ENCODE measurements around the gene RANBP2. TPM values are rescaled to one million over a fixed set of nuclear protein-coding genes. Genes with fewer than 3 reads are reported as not detected.

Gene RANBP2
- total and polyA plus RNA-seq, 10 of the 15 experiments (the other 5 are each of a cell fraction or from before 2014, with no cell fraction given): 9.0 to 81.7 (median 28.3) TPM

- TF ChIP-seq, protein P1, sequence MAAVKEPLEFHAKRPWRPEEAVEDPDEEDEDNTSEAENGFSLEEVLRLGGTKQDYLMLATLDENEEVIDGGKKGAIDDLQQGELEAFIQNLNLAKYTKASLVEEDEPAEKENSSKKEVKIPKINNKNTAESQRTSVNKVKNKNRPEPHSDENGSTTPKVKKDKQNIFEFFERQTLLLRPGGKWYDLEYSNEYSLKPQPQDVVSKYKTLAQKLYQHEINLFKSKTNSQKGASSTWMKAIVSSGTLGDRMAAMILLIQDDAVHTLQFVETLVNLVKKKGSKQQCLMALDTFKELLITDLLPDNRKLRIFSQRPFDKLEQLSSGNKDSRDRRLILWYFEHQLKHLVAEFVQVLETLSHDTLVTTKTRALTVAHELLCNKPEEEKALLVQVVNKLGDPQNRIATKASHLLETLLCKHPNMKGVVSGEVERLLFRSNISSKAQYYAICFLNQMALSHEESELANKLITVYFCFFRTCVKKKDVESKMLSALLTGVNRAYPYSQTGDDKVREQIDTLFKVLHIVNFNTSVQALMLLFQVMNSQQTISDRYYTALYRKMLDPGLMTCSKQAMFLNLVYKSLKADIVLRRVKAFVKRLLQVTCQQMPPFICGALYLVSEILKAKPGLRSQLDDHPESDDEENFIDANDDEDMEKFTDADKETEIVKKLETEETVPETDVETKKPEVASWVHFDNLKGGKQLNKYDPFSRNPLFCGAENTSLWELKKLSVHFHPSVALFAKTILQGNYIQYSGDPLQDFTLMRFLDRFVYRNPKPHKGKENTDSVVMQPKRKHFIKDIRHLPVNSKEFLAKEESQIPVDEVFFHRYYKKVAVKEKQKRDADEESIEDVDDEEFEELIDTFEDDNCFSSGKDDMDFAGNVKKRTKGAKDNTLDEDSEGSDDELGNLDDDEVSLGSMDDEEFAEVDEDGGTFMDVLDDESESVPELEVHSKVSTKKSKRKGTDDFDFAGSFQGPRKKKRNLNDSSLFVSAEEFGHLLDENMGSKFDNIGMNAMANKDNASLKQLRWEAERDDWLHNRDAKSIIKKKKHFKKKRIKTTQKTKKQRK (IDR thresholded peaks at IDR 0.05; ENCODE audit: low read depth, low read length): no peak
- no peak for TF ChIP-seq ZNF384 (IDR thresholded peaks at IDR 0.05; ENCODE audit: borderline replicate concordance, low read depth, low read length)
- TF ChIP-seq PKNOX1 (IDR thresholded peaks at IDR 0.05): no peak
Observed at GRCh38 chr2:108835040-108835439, 115.8 kb downstream of the RANBP2 start (continued).

Small RNAs within 50 kb of the gene (small RNA-seq; reads per million reads assigned to genes)
- gene AC010095.1: not detected

Other genes starting within 250 kb of the RANBP2 start
- gene LIMS1, start 185.0 kb upstream of the RANBP2 start, total RNA-seq (2014; rRNA removed): 37.6 and 42.2 TPM in 2 replicates
- 40.6 and 43.2 TPM in 2 replicates for gene LIMS1, start 185.0 kb upstream of the RANBP2 start, total RNA-seq (2014; rRNA removed; fragmentation: Illumina TruSeq; extraction: Trizol)
- gene LIMS1, start 185.0 kb upstream of the RANBP2 start, total RNA-seq (2021): 51.4 and 55.3 TPM in 2 replicates
- gene LIMS1, start 185.0 kb upstream of the RANBP2 start, polyA plus RNA-seq (2011; rRNA removed): 98.1 and 102 TPM in 2 replicates
- 47.3 and 49.2 TPM in 2 replicates for gene LIMS1, start 185.0 kb upstream of the RANBP2 start, polyA plus RNA-seq (2014; fragmentation: Illumina TruSeq; extraction: Trizol)
- 10 to 100 TPM; 15.7 to 17.6 TPM for gene LIMS1, start 185.0 kb upstream of the RANBP2 start, polyA plus RNA-seq (2014; fragmentation: Nextera tagmentation; extraction: Ambion mirVana)
- 37.3 and 46.5 TPM in 2 replicates for gene LIMS1, start 185.0 kb upstream of the RANBP2 start, polyA plus RNA-seq (2014; rRNA removed)
- 10 to 100 TPM; 48.3 to 54.6 TPM for gene LIMS1, start 185.0 kb upstream of the RANBP2 start, polyA plus RNA-seq (2016; fragmentation: Nextera tagmentation; extraction: Ambion mirVana)
- 10.3 and 12.3 TPM in 2 replicates for gene CCDC138, start 67.3 kb downstream of the RANBP2 start, total RNA-seq (2014; rRNA removed)
- gene CCDC138, start 67.3 kb downstream of the RANBP2 start, total RNA-seq (2014; rRNA removed; fragmentation: Illumina TruSeq; extraction: Trizol): 17.5 and 18.7 TPM in 2 replicates
- 9.5 and 12.4 TPM in 2 replicates for gene CCDC138, start 67.3 kb downstream of the RANBP2 start, total RNA-seq (2021)
- gene CCDC138, start 67.3 kb downstream of the RANBP2 start, polyA plus RNA-seq (2011; rRNA removed): 8.5 and 14.7 TPM in 2 replicates
- gene CCDC138, start 67.3 kb downstream of the RANBP2 start, polyA plus RNA-seq (2014; fragmentation: Illumina TruSeq; extraction: Trizol): 12.0 and 22.0 TPM in 2 replicates
- 10 to 100 TPM; 13.6 to 16.9 TPM for gene CCDC138, start 67.3 kb downstream of the RANBP2 start, polyA plus RNA-seq (2014; fragmentation: Nextera tagmentation; extraction: Ambion mirVana)
- gene CCDC138, start 67.3 kb downstream of the RANBP2 start, polyA plus RNA-seq (2014; rRNA removed): 7.9 and 9.5 TPM in 2 replicates
- 10 to 100 TPM; 18.7 to 19.4 TPM for gene CCDC138, start 67.3 kb downstream of the RANBP2 start, polyA plus RNA-seq (2016; fragmentation: Nextera tagmentation; extraction: Ambion mirVana)

Measured in GM12878 (cell line).